Tibial nerve (tissue), 3 donors: ENCODE results near the gene BAHCC1.

Experiments used
- CTCF ChIP-seq, 5 experiments: fragments of 200-600 bp in 3 of 5; fragments of 450-650 bp in 2 of 5; sonication (generic) in 3 of 5; IDR thresholded peaks; one replicate each; pipeline ENCODE4 v1.5.1; 2016 to 2019; ENCODE audit warnings: antibody characterized with exemption in 5 of 5, mild to moderate bottlenecking in 3 of 5, moderate library complexity in 2 of 5
- POLR2A ChIP-seq, 2 donors: fragments of 450-650 bp; IDR thresholded peaks; one replicate each; pipeline ENCODE4 v1.6.1; 2017; ENCODE audit warnings: antibody characterized with exemption in 2 of 2, mild to moderate bottlenecking in 2 of 2, moderate library complexity in 2 of 2

GRCh38 chr17:81428948-81429774 lies 33.9 kb downstream of the BAHCC1 start:
- TF ChIP-seq CTCF (IDR thresholded peaks at IDR 0.05), result no peak
- no peak for TF ChIP-seq POLR2A (IDR thresholded peaks at IDR 0.05)
